Prostate gland (tissue), 2 donors: ENCODE data around the gene ALDH3B1. TPM values are rescaled to one million over a fixed set of nuclear protein-coding genes. Genes with fewer than 3 reads are reported as not detected.
A peak's percentile ranks its signal among the peaks of the same experiment; 100 is the strongest.

Source experiments
- DNase-seq: peaks from one replicate; pipeline ENCODE4 v3.0.0-alpha.2; 2019; ENCODE audit warnings: low spot score
- H3K27ac ChIP-seq, 2 donors: fragments of 200-600 bp; sonication (generic); 2 replicates each; pipeline ENCODE4 v1.5.1; 2017 to 2019
- H3K27me3 ChIP-seq: fragments of 200-600 bp; sonication (generic); replicated peaks from 2 replicates; pipeline ENCODE4 v1.5.1; 2019; ENCODE audit not compliant: insufficient read depth
- H3K36me3 ChIP-seq, 2 donors: fragments of 200-600 bp; sonication (generic); 1 replicate in 1 of 2; 2 replicates in 1 of 2; pipeline versions ENCODE4 v1.5.1 to v1.8.1; 2017 to 2019
- H3K4me1 ChIP-seq: fragments of 200-600 bp; sonication (generic); replicated peaks from 2 replicates; pipeline ENCODE4 v1.5.1; 2019
- H3K4me3 ChIP-seq, 2 donors: fragments of 200-600 bp; sonication (generic); 2 replicates each; pipeline ENCODE4 v1.5.1; 2017 to 2019
- H3K9me3 ChIP-seq: fragments of 200-600 bp; sonication (generic); 2 replicates; pipeline ENCODE4 v1.5.1; 2017
- POLR2A ChIP-seq: fragments of 450-650 bp; IDR thresholded peaks from one replicate; pipeline ENCODE4 v1.6.1; 2016; ENCODE audit warnings: antibody characterized with exemption, mild to moderate bottlenecking
- POLR2AphosphoS5 ChIP-seq: sonication (generic); formaldehyde crosslinking; IDR thresholded peaks from one replicate; pipeline ENCODE4 v1.6.1; 2017; ENCODE audit warnings: antibody characterized with exemption
- WGBS: methylation state at CpG from one replicate; pipeline ENCODE4 v1.1.5; 2018; 5-methylcytosine and 5-hydroxymethylcytosine counted together
- intact Hi-C: fragments of 100-400 bp; cut with DNase I; formaldehyde crosslinking; loops from one replicate; pipeline ENCODE4 v1.14.2; 2022
- total RNA-seq, 2 donors: library from RNA; depleted of rRNA; stranded (reverse); fragments of >200 nt; gene quantifications; one replicate each; pipeline ENCODE4 v1.1.0, GENCODE V29; 2016
- TF ChIP-seq, protein P1 (sequence below), 4 experiments: fragments of 200-600 bp in 2 of 4; fragments of 450-650 bp in 2 of 4; sonication (generic) in 2 of 4; IDR thresholded peaks; 1 replicate in 3 of 4; 2 replicates in 1 of 4; pipeline ENCODE4 v1.5.1; 2016 to 2019; ENCODE audit warnings: antibody characterized with exemption in 4 of 4, mild to moderate bottlenecking in 2 of 4, moderate library complexity in 2 of 4

Gene ALDH3B1
- total RNA-seq, 2 donors from 2014 or later: 7.2 to 7.9 TPM

DNA sequence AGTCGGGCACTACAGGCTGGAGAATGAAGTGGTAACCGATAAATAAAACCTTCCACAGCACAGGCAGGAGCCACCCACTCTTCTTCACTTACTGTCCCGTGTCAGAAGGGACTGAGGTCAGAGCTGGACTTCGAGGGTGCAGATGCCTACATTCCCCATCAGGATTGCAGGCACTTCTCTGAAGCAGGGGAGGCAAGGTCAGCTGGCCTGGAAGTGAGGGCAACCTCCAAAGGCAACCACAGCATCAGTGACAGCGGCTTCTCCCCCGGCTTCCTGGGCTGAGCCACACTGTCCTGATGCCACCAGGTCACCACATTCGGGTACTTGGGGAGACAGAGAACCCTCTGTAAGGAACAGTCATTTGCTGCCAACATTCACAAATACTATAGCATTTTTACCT, 51.4 kb downstream of the ALDH3B1 start:
- no peaks in the 10 kb centered on the region for H3K27me3 ChIP-seq
- no peaks in the 10 kb centered on the region for H3K9me3 ChIP-seq
- H3K36me3 ChIP-seq: peaks cover 8 to 17% of the 10 kb centered on the region in 2 donors
- 93% methylated on average over 7 of the region's 7 CpGs for WGBS
- no peak overlapping the region for H3K4me3 ChIP-seq
- H3K4me1 ChIP-seq: no peaks in the 10 kb centered on the region
- H3K27ac ChIP-seq: no peak overlapping the region
- intact Hi-C loops: no loop called here
- DNase-seq: no peak
- TF ChIP-seq, protein P1, sequence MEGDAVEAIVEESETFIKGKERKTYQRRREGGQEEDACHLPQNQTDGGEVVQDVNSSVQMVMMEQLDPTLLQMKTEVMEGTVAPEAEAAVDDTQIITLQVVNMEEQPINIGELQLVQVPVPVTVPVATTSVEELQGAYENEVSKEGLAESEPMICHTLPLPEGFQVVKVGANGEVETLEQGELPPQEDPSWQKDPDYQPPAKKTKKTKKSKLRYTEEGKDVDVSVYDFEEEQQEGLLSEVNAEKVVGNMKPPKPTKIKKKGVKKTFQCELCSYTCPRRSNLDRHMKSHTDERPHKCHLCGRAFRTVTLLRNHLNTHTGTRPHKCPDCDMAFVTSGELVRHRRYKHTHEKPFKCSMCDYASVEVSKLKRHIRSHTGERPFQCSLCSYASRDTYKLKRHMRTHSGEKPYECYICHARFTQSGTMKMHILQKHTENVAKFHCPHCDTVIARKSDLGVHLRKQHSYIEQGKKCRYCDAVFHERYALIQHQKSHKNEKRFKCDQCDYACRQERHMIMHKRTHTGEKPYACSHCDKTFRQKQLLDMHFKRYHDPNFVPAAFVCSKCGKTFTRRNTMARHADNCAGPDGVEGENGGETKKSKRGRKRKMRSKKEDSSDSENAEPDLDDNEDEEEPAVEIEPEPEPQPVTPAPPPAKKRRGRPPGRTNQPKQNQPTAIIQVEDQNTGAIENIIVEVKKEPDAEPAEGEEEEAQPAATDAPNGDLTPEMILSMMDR (IDR thresholded peaks at IDR 0.05): no peak

DNA sequence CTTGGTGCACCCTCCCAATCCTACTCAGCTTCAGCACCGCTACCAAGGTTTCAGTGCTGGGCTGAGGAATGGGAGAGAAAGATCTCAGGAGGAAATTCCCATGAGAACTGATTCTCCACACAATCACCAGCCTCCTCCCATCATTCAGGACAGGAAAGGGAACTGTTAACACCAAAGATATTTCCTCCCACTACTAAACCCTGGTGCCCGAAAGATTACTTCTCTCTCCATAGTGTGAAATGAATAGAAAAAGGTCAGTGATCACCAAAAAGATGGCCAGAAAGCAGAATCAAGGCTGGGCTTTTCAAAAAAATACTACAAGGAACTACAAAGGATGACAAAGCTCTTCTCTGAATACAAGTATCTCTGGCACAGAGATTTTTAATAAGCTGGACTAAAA, 54.8 kb downstream of the ALDH3B1 start:
- intact Hi-C loops: no loop called here
- Histone ChIP-seq H3K27ac (no peak overlapping the region), H3K36me3 (peaks cover 14 to 17% of the 10 kb centered on the region in 2 donors), H3K9me3 (no peaks in the 10 kb centered on the region), H3K4me1 (no peaks in the 10 kb centered on the region), H3K4me3 (no peak overlapping the region), H3K27me3 (no peaks in the 10 kb centered on the region)
- 92% methylated on average over 2 of the region's 2 CpGs for WGBS
- TF ChIP-seq POLR2A: no peak
- TF ChIP-seq POLR2AphosphoS5: no peak
- TF ChIP-seq, protein P1 (IDR thresholded peaks at IDR 0.05): no peak
- no peak for DNase-seq

DNA sequence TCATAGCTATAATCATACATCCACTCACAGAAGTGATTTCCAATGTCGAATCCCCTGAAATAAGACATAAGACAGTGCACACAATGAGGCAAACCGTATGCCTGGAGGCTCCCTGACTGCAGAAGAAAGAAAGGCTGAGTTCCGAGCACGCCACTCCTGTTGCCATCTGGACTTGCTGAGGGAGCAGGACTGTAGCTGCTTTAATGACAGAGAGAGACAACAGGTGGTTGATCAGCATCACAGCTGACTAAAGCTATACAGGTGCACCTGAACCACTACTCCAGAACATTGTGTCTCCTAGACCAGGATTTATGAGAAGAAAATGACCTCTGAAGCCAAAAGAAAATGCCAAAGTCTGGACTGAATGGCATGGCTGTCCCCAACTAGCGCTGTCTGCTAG, 55.7 kb downstream of the ALDH3B1 start:
- Histone ChIP-seq H3K9me3 (no peaks in the 10 kb centered on the region), H3K4me3 (no peak overlapping the region), H3K27ac (peak overlapping the region in 1 of 2 donors; percentile 40), H3K36me3 (peaks cover 14 to 17% of the 10 kb centered on the region in 2 donors), H3K27me3 (no peaks in the 10 kb centered on the region), H3K4me1 (no peaks in the 10 kb centered on the region)
- intact Hi-C loops: no loop called here
- peak; percentile 43 for TF ChIP-seq POLR2AphosphoS5
- TF ChIP-seq, protein P1 (IDR thresholded peaks at IDR 0.05): no peak
- no peak for TF ChIP-seq POLR2A
- DNase-seq: no peak
- 78% methylated on average over 5 of the region's 5 CpGs for WGBS

DNA sequence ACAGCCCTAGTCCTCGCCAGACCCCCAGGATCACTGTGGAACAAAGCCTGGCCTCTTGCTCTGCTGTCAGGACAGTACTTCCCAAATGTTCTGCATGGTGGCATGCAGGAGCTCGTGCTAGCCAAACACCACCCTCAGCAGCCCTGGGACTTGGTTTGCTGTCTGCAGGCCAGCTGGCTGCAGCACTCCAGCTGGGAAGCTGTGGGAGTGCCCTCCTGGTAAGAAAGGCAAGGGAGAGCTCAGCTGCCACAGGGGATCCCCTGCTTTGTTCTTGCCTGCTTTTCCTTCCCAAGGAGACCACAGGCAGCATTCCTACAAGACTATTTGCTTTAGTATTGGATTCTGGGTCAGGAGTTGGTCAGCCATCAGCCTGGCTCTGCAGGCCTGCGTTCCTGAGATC, 56.6 kb downstream of the ALDH3B1 start:
- no peaks in the 10 kb centered on the region for H3K27me3 ChIP-seq
- H3K27ac ChIP-seq: no peak overlapping the region
- H3K9me3 ChIP-seq: no peaks in the 10 kb centered on the region
- peaks cover 10 to 11% of the 10 kb centered on the region in 2 donors for H3K36me3 ChIP-seq
- no peaks in the 10 kb centered on the region for H3K4me1 ChIP-seq
- intact Hi-C loops: no loop called here
- TF ChIP-seq POLR2A (no peak), POLR2AphosphoS5 (peak; percentile 21)
- 94% methylated on average over 2 of the region's 3 CpGs for WGBS
- no peak for DNase-seq
- H3K4me3 ChIP-seq: no peak overlapping the region

DNA sequence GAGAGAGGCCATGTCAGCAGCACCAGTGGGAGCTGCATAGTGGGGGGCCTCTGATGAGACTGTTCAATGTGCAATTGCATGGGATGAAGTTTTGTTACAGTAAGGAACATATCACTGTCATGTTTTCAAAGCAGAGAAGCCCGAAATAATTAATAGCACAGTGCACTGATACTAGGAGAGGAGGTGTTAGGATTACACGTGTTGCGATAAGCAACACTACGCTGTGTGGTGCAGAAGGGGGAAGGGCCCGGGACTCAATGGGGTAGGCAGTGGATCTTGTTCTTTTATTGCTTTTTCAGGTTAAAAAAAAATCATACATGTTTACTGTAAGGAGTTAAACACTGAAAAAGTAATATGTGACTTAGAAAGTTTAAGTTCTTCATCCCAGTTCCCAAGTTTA, 57.9 kb downstream of the ALDH3B1 start:
- Histone ChIP-seq H3K9me3 (no peaks in the 10 kb centered on the region), H3K27ac (no peak overlapping the region), H3K4me1 (no peaks in the 10 kb centered on the region), H3K27me3 (no peaks in the 10 kb centered on the region), H3K36me3 (peaks cover 5 to 6% of the 10 kb centered on the region in 2 donors), H3K4me3 (no peak overlapping the region)
- 93% methylated on average over 5 of the region's 5 CpGs for WGBS
- intact Hi-C loops: no loop called here
- no peak for DNase-seq
- TF ChIP-seq, protein P1 (IDR thresholded peaks at IDR 0.05): no peak
- TF ChIP-seq POLR2A (no peak), POLR2AphosphoS5 (no peak)
